Activated T-cell treated with anti-CD3 and anti-CD28 coated beads for 4 hours (primary cell): Measurements from ENCODE around the gene DENND2A.

Experiments used
- DNase-seq: peaks from one replicate; pipeline ENCODE4 v3.0.0-alpha.2; 2020

The DENND2A gene

DNA sequence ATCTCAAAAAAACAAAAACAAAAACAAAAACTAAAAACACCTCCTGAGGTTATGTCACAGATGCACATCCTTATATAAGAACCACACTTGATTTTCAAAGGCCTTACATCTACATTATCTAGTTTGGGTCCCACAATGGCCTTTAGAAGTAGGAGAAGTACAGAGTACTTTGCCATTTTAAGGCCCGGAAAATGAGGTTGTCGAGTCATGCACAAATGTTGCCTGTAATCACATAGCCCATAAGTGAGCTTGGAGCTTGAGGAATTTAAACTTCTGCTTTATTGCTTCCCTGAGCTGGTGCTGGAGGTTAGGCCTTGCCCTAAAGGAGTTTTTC is 151.6 kb downstream of the DENND2A start:
- no peak for DNase-seq

- no peak for DNase-seq
These were observed 154.9 kb downstream of the DENND2A start for GRCh38 chr7:140485500-140486265.

DNA sequence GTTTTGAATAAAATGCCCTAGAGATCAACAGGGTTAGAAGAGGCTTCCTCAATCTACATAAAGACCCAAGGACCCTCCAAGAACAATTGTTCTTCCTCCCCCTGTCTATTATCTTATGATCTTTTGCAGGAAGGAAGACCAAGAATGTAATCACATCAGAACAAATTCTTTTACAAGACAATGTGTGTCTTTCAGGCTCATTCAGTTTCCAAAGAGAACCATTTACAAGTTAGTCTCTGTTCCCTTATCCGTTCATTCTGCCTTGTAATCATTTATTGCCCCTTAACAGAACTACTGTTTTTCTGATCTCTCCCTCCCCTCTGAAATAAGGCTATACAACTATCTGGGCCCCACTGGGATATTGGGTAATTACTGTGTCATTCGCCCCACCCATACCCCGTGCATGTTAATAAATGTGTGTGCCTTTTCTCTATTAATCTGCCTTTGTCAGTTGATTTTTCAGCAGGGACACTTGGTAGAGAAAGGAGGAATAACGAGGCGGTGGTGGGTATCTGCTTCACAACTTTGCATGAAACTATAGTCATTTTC is 155.6 kb downstream of the DENND2A start:
- no peak for DNase-seq

GRCh38 chr7:140484479-140484878 is 156.1 kb downstream of the DENND2A start:
- no peak for DNase-seq

DNA sequence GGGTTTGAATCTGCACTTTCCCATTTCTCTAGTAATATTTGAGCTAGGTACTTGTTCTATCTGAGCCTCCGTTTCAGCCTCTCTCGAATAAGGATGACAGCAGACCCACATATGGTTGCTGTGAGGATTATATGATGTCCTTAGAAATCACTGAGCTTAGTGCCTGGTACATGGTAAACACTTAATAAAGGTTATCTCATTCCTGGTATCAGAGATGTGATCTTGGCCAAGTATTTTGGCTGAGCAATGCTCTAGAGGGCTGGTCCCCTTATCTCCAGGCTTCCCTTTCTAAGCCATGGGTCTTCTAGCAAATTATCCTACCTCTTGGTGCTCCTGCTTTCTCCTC is 160.9 kb downstream of the DENND2A start:
- DNase-seq, result no peak

DNA sequence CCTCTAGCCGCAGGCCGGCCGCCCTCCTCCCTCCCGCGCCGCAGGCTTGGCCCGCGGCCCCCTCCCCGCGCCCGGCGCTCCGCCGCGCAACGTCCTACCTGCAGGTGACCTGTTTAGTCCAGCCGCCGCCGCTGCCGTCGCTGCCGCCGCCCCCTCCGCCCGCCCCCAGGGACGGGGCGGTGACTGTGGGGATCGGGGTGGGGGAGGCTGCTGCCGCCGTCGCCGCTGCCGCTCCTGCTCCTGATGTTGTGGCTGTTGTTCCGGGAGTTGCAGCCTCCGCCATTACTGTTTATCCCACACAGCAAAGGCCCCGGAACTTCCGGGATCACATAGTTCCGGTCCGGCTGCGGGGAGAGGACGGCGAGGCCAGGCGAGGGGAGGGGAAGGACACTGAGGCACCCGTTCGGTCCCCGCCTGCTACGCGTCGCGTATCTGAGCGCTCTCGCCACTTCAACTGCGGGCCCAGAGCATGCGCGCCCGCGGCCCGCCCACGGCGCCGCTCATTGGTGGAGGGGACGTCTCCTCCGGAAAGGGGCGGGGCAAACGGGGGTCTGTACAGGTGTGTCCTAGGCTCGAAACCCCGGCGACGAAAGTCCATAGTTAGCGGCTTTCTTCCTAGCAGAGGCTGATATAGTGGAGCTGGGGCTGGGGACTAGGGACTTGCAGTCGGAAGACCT is 161.4 kb downstream of the DENND2A start, which contains the start of gene MKRN1:
TSS of gene MKRN1 (minus strand) at position 444 of the 677 bp plus-strand sequence. CDS start at position 283, 161 bp downstream.
- DNase-seq, result peak; percentile 93

- peak; percentile 25 for DNase-seq
These were observed 162.2 kb downstream of the DENND2A start for GRCh38 chr7:140478246-140479061.

GRCh38 chr7:140476698-140477261 is 163.8 kb downstream of the DENND2A start:
- no peak for DNase-seq

DNA sequence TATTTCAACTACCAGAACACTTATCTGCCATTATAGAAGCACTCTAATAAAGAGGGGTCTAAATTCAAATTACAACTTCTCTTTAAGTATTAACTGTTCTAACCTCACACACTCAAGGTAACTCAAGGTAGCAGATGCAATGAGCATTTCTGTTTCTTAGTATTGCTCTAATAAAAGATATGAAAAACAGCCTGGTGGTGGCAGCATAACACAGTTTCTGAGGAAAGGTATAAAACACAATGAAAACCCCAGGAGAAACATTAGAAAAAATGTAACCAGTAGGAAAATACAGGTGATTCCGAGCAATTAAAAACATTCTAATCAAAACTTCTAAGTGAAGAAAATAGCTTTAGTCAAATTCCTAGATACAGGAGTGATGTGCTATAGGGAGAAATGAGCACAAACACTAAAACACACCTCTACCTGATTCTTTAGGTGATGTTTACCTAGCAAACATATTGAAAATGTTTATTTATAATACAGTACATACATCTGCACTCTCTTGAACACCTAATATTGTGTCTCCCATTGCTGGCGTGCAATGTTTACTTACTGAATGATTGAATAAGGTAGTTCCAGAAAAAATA is 164.8 kb downstream of the DENND2A start:
- DNase-seq, result peak; percentile 48
